SH-SY5Y (cell line): ENCODE data around the gene TFDP1.

Experiments
- GATA2 ChIP-seq: IDR thresholded peaks from 2 replicates; pipeline ENCODE4 v1.6.1; 2011; ENCODE audit warnings: mild to moderate bottlenecking, low read depth, low read length
- GATA3 ChIP-seq: IDR thresholded peaks from 2 replicates; pipeline ENCODE4 v1.6.1; 2011; ENCODE audit warnings: low read depth, mild to moderate bottlenecking, low read length, moderate library complexity

GRCh38 chr13:113610266-113610665, 25.7 kb downstream of the TFDP1 start:
- no peak for TF ChIP-seq GATA2
- no peak for TF ChIP-seq GATA3
